ENCODE data around the gene FAT1.

Gene FAT1

DNA sequence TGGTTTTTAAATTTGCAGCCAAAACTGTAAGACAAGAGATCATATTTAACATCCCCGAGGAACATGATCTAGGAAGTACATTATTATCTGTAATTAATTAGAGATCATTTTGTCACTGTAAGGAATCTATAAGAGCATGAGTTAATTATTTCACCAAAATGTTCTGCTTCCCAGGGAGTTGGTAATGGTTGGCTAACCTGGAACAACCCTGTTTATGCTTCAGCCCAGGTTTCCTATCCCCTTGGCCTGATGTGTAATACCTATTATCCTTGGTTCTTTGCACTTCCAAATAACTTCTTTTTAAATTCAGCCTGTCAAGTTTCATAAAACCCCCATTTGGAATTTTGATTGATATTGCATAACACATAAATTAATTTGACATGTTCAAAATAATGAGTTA is 161.9 kb downstream of the FAT1 start:
- DNase-seq (ENCODE audit: low spot score), result no peak

- no peak for DNase-seq (ENCODE audit: low spot score)
Observed at GRCh38 chr4:186560647-186561046, 163.0 kb downstream of the FAT1 start.

- no peak for DNase-seq (ENCODE audit: low spot score)
Observed at GRCh38 chr4:186557486-186557885, 166.2 kb downstream of the FAT1 start.

- no peak for DNase-seq (ENCODE audit: low spot score)
Observed at GRCh38 chr4:186557061-186557460, 166.6 kb downstream of the FAT1 start.

DNA sequence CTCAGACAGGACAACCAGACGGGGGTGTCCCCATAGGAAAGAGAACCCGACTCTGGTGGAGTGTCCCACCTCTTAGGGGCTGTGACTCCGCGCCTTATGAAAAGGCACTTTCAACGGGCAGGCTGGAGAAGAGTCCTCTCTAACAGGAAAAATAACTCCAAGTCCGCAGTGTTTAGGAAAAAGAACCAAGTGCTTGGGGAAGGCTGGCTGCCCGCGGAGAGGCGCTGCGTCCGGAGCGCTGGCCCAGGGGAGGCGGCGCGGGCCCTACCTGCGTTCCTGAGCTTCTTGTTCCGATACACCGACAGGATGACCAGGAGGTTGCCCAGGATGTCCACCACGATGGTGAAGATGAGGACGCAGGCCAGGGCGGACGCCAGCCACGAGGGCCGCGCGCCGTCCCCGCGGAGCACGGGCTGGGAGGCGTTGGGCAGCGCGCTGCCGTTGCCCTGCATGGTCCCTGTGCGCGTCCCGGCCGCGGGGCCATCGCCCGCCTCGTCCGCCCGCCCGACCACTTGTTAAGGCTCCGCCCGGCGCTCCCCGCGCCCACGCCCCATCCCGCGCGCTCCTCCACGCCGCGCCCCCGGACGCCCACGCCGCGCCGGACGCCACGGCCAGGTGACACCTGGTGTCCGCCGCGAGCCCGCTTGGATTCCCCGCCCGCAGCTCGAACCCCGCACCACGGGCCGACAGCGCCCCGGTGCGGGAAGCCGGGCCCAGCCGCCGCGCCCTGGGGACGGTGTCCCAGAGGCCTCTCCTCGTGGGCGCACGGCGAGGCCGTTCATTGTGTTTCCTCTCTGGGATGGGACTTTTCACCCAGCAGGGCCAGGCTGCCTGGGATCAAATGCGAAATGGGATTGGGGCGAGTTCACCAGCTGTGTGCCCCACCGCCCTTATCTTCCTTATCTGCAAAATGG is 168.5 kb downstream of the FAT1 start, which contains the start of gene MTNR1A:
Gene MTNR1A (minus strand): TSS at position 654 of the 914 bp plus-strand sequence. CDS start 202 bp downstream, at position 452.
- DNase-seq (ENCODE audit: low spot score), result no peak

DNA sequence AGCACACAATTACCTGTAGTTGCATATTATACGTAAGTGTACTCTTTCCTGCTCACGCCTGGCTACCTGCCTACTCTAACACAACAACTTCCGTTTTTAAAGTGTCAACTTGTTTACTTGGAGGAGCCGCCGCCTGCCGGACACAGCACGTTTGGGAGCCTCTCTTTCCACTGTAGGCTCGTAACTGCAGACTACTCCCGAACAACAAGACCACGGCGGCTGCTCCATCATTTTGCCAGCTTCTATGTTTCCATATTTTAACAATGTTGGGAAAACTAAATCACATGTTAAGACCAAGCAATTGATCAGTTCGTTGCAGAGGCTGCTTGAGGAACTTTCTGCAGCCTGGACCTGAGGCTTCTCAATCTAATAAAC is 169.1 kb downstream of the FAT1 start:
- no peak for DNase-seq (ENCODE audit: low spot score)

DNA sequence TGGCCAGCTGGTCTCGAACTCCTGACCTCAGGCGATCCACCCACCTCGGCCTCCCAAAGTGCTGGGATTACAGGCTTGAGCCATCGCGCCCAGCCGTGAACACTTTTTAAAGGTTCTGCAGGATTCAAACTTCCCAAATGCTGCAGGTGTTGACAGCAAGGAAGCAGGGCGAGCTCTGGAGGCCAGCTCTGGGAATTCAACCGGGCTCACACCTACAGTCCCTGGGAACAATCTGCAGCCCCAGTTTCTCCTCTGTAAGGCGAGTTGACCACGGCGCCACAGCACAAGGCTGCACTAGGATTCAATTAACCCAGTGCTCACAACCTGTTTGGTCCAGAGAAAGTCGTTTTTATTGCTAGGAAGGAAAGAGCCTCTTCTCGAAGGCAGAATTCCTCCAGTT is 169.9 kb downstream of the FAT1 start:
- DNase-seq (ENCODE audit: low spot score), result no peak

DNA sequence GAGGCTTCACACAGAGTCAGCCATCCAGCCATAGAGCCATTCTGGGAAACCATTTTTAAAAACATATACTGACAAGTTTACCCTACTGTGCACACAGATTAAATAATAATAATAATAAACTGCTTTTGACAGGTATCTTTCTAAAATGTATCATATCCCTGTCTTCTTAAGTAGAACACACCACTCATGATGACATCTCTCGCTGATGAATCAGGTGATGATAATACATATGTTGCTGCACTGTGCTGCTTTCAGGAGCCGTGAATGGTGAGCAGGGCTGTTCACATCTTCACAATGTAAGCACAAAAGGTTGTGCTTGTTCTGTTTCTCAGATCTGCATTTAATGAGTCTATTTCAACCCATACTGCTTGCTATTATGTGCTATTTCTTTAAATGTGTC is 171.8 kb downstream of the FAT1 start:
- no peak for DNase-seq (ENCODE audit: low spot score)

DNA sequence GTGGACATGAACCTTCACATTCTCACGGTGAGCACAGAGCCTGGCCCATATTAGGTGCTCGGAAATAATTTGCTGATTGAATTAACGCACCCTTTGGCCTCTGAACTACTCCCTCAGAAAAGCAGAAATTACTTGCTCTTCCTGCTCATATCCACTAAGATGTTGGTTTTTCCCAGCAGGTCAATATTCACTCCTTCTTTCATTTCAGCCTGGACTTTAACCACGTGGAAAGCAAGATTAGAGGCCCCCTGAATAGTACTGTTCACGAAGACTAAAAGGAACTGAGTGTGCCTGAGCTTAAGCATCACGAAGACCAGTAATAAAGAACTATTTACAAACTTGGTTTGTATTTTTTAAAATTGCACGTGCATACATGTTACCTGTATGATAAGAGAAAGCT is 178.2 kb downstream of the FAT1 start:
- no peak for DNase-seq (ENCODE audit: low spot score)

DNA sequence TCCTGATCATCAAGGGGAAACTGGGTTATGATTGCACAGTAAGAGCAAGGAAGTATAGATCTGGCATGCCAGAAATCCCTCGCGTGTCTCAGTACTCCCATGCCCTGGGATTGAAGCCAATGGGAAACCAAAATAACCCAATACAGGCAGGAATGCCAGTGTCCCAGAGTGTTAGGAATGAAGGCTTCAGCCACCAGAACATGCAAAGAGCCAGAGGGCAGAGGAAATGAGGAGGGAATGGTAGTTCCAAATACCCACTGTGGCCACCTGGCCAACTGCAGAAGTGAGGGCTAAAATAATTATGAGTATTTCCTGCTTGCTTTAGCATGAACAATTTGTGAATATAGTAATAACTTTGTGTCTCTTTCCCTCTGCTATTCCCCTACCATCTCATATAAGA is 180.4 kb downstream of the FAT1 start:
- no peak for DNase-seq (ENCODE audit: low spot score)

- DNase-seq (ENCODE audit: low spot score), result no peak
Observed at GRCh38 chr4:186541801-186542200, 181.9 kb downstream of the FAT1 start.

- no peak for DNase-seq (ENCODE audit: low spot score)
Observed at GRCh38 chr4:186537843-186538521, 185.7 kb downstream of the FAT1 start.

Measured in hematopoietic multipotent progenitor cell treated with erythropoietin and hydrocortisone succinate and interleukin-3 and kit ligand, for 15 days (in vitro differentiated cells).